Transverse colon (tissue), 4 donors: ENCODE measurements around the gene ARCN1. TPM values are rescaled to one million over a fixed set of nuclear protein-coding genes. Genes with fewer than 3 reads are reported as not detected.
"Not testable (repeated sequence)": the region's sequence is repeated elsewhere in the genome, so short reads cannot be mapped to it uniquely, and the experiment has no call there.

Experiments
- DNase-seq: peaks from one replicate; pipeline ENCODE4 v3.0.0-alpha.2; 2019
- H3K27ac ChIP-seq, 4 donors: fragments of 200-600 bp; sonication (generic); 2 replicates each; pipeline ENCODE4 v1.5.1; 2016 to 2018; ENCODE audit warnings: inconsistent platforms in 4 of 4
- H3K27me3 ChIP-seq: fragments of 200-600 bp; sonication (generic); 2 replicates; pipeline ENCODE4 v1.5.1; 2017; ENCODE audit warnings: inconsistent platforms
- H3K36me3 ChIP-seq, 4 donors: fragments of 200-600 bp; sonication (generic); 2 replicates each; pipeline ENCODE4 v1.5.1; 2017 to 2019; ENCODE audit warnings: inconsistent platforms in 4 of 4
- H3K4me1 ChIP-seq, 4 donors: fragments of 200-600 bp; sonication (generic); 2 replicates each; pipeline ENCODE4 v1.5.1; 2017 to 2020; ENCODE audit warnings: inconsistent platforms in 4 of 4
- H3K4me3 ChIP-seq, 4 donors: fragments of 200-600 bp; sonication (generic); 1 replicate in 1 of 4; 2 replicates in 3 of 4; pipeline versions ENCODE4 v1.5.1 to v1.6.1; 2017 to 2019; ENCODE audit warnings: inconsistent platforms in 4 of 4
- H3K9me3 ChIP-seq, 2 donors: fragments of 200-600 bp; sonication (generic); 2 replicates each; pipeline ENCODE4 v1.5.1; 2017 to 2019; ENCODE audit warnings: inconsistent platforms in 2 of 2
- EP300 ChIP-seq: sonication (generic); formaldehyde crosslinking; IDR thresholded peaks from one replicate; pipeline ENCODE4 v1.6.1; 2017; ENCODE audit warnings: antibody characterized with exemption, low read depth
- POLR2A ChIP-seq: fragments of 450-650 bp; IDR thresholded peaks from one replicate; pipeline ENCODE4 v1.6.1; 2016; ENCODE audit warnings: antibody characterized with exemption, mild to moderate bottlenecking, moderate library complexity
- POLR2AphosphoS5 ChIP-seq, 3 donors: sonication (generic); formaldehyde crosslinking; IDR thresholded peaks; one replicate each; pipeline ENCODE4 v1.6.1; 2016; ENCODE audit warnings: antibody characterized with exemption in 3 of 3
- WGBS, 2 donors: methylation state at CpG; one replicate each; pipeline ENCODE4 v1.1.5; 2018; ENCODE audit warnings: low coverage in 1 of 2; 5-methylcytosine and 5-hydroxymethylcytosine counted together
- in situ Hi-C, 4 donors: fragments of 200-750 bp; cut with MboI; loops; one replicate each; pipeline versions ENCODE4 v1.15.0 to v1.15.1; 2017; ENCODE audit warnings: low sequenced_read_pairs in 3 of 4, low pct_ligation_motif_present in 1 of 4, low pct_unique_long_range_greater_than_20kb in 1 of 4
- intact Hi-C: fragments of 100-400 bp; cut with DNase I; formaldehyde crosslinking; loops from one replicate; pipeline ENCODE4 v1.15.1; 2023; ENCODE audit warnings: low total_unique reads
- total RNA-seq, 4 donors: library from RNA; depleted of rRNA; stranded (reverse); fragments of >200 nt; gene quantifications; one replicate each; pipeline ENCODE4 v1.1.0, GENCODE V29; 2016
- TF ChIP-seq, protein P1 (sequence below), 5 experiments: fragments of 200-600 bp in 3 of 5; fragments of 450-650 bp in 2 of 5; sonication (generic) in 3 of 5; IDR thresholded peaks; 1 replicate in 2 of 5; 2 replicates in 3 of 5; pipeline ENCODE4 v1.5.1; 2016 to 2017; ENCODE audit warnings: antibody characterized with exemption in 5 of 5, inconsistent platforms in 3 of 5, mild to moderate bottlenecking in 2 of 5, moderate library complexity in 1 of 5

Gene ARCN1
- total RNA-seq, 4 donors from 2014 or later = 27.9 to 80.3 (median 61.0) TPM

- 15 to 35% methylated on average over 8 to 31 of the region's 42 CpGs for WGBS, 2 donors
- no peak for DNase-seq
- intact Hi-C loops = no loop called here
Observed at GRCh38 chr11:118610225-118610772, 38.1 kb downstream of the ARCN1 start.

GRCh38 chr11:118610773-118611432, 38.7 kb downstream of the ARCN1 start:
- no peak for TF ChIP-seq EP300
- TF ChIP-seq POLR2AphosphoS5 (IDR thresholded peaks at IDR 0.05) = peak in 2 of 3 donors; percentile 8 to 18
- no peak for TF ChIP-seq POLR2A
- TF ChIP-seq, protein P1, sequence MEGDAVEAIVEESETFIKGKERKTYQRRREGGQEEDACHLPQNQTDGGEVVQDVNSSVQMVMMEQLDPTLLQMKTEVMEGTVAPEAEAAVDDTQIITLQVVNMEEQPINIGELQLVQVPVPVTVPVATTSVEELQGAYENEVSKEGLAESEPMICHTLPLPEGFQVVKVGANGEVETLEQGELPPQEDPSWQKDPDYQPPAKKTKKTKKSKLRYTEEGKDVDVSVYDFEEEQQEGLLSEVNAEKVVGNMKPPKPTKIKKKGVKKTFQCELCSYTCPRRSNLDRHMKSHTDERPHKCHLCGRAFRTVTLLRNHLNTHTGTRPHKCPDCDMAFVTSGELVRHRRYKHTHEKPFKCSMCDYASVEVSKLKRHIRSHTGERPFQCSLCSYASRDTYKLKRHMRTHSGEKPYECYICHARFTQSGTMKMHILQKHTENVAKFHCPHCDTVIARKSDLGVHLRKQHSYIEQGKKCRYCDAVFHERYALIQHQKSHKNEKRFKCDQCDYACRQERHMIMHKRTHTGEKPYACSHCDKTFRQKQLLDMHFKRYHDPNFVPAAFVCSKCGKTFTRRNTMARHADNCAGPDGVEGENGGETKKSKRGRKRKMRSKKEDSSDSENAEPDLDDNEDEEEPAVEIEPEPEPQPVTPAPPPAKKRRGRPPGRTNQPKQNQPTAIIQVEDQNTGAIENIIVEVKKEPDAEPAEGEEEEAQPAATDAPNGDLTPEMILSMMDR (IDR thresholded peaks at IDR 0.05) = peak; percentile 56 to 93 (median 83)
- peaks cover 5 to 48% (median 32%) of the 10 kb centered on the region in 4 donors for H3K4me1 ChIP-seq
- peaks cover 30% of the 10 kb centered on the region for H3K27me3 ChIP-seq
- intact Hi-C loops = no loop called here
- peak overlapping the region; percentile 28 to 55 (median 40) for H3K4me3 ChIP-seq
- H3K9me3 ChIP-seq = no peaks in the 10 kb centered on the region
- peak overlapping the region; percentile 84 to 95 (median 88) for H3K27ac ChIP-seq
- WGBS, 2 donors = 5 to 22% methylated on average over 4 to 36 of the region's 54 CpGs
- H3K36me3 ChIP-seq = no peaks in the 10 kb centered on the region
- in situ Hi-C loops = no loop called here
- peak; percentile 90 for DNase-seq

More at GRCh38 chr11:118610225-118610772, 38.1 kb downstream of the ARCN1 start:
- Histone ChIP-seq H3K9me3 (no peaks in the 10 kb centered on the region), H3K4me1 (peaks cover 5 to 54% (median 32%) of the 10 kb centered on the region in 4 donors), H3K27me3 (peaks cover 30% of the 10 kb centered on the region), H3K36me3 (no peaks in the 10 kb centered on the region), H3K4me3 (peak overlapping the region; percentile 28 to 55 (median 40)), H3K27ac (peak overlapping the region; percentile 84 to 95 (median 88))
- in situ Hi-C loops = no loop called here
- TF ChIP-seq, protein P1 (IDR thresholded peaks at IDR 0.05) = no peak
- TF ChIP-seq POLR2A (no peak), POLR2AphosphoS5 (IDR thresholded peaks at IDR 0.05) (no peak), EP300 (no peak)

DNA sequence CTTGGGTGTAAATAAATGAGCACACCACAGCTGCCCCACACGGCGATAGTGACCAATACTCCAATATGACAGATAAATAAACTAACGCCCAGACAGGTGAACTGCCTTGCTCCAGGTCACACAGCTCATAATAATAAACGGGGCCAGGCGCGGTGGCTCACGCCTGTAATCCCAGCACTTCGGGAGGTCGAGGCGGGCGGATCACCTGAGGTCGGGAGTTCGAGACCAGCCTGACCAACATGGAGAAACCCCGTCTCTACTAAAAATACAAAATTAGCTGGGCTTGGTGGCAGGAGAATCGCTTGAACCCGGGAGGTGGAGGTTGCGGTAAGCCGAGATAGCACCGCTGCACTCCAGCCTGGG, 39.2 kb downstream of the ARCN1 start:
- Histone ChIP-seq H3K27ac (peak overlapping the region; percentile 24 to 95 (median 86)), H3K4me1 (peaks cover 5 to 43% (median 32%) of the 10 kb centered on the region in 4 donors)

DNA sequence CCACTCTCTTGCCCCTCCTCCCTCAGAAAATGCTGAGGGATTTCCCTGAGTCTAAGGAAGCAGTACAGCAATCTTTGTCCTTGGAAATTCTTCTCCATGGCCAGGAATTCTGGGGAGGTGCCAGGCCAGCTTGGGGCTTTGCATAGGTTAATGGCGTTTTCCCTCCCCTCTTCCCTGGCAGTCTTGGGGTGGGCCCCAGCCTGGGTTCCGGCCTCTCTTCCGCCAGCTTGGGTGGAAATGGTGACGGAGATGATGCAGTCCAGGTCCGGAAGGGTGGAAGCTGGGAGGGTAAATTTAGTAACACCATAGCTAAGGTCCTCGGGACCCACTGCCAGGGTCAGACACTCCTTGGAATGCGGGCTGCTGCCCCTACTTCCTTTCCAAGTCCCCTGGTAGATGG, 40.2 kb downstream of the ARCN1 start:
- TF ChIP-seq POLR2A (no peak), EP300 (no peak), POLR2AphosphoS5 (IDR thresholded peaks at IDR 0.05) (no peak)
- TF ChIP-seq, protein P1 (IDR thresholded peaks at IDR 0.05) = no peak
- Histone ChIP-seq H3K4me3 (no peak overlapping the region), H3K36me3 (no peaks in the 10 kb centered on the region), H3K27ac (peak overlapping the region; percentile 28 to 87 (median 50)), H3K9me3 (no peaks in the 10 kb centered on the region), H3K27me3 (peaks cover 30% of the 10 kb centered on the region), H3K4me1 (peaks cover 5 to 44% (median 33%) of the 10 kb centered on the region in 4 donors)
- intact Hi-C loops (no loop called here), in situ Hi-C loops (no loop called here)
- DNase-seq = no peak
- 59% methylated on average over 7 of the region's 7 CpGs; no CpG with 5 or more reads in 1 of the 2 donors for WGBS, 2 donors

More for the DNA sequence above, 39.2 kb downstream of the ARCN1 start:
- H3K36me3 ChIP-seq, in situ Hi-C loops, H3K9me3 ChIP-seq, intact Hi-C loops, DNase-seq: not testable (repeated sequence)
- H3K27me3 ChIP-seq = peaks cover 30% of the 10 kb centered on the region
- peak overlapping the region in 1 of 4 donors; percentile 55 for H3K4me3 ChIP-seq
- WGBS, 2 donors = 57 to 60% methylated on average over 8 to 19 of the region's 19 CpGs
